Measurements from ENCODE around the gene KRTAP3-1.
"Not testable (repeated sequence)": the region's sequence is repeated elsewhere in the genome, so short reads cannot be mapped to it uniquely, and the experiment has no call there.

The KRTAP3-1 gene

DNA sequence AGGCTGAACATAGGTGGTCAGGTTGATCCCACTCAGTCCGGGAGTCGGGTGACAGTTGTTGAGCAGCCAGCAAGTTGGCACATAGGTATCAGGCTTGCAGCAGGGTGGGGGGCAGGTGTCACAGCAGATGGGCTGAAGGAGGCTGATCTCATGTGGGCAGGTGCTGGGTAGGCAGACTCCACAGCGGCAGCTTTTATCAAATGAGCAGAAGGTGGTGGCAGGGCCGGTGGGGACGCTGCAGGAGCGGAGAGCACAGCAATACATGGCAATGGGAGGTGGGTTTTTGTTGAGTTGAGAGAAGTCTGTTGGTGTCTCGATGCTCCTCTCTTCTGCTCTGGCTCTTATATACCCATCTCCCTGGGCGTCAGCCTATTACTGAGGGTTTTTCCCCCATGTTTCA, at the start of gene KRTAP3-1:
Gene KRTAP3-1 (minus strand): TSS at position 318 of the 400 bp plus-strand sequence. CDS start 54 bp downstream, at position 264.
- DNase-seq: no peak

DNA sequence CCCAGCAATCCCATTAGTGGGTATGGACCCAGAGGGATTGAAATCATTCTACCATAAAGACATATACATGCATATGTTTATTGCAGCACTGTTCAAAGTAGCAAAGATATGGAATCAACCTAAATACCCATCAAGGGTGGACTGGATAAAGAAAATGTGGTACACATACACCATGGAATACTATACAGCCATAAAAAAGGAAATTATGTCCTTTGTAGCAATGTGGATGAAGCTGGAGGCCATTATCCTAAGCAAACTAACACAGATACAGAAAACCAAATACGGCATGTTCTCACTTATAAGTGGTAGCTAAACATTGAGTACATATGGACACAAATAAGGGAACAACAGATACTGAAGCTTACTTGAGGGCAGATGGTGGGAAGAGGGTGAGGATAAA, 48.6 kb upstream of the KRTAP3-1 start:
- no peak for DNase-seq

DNA sequence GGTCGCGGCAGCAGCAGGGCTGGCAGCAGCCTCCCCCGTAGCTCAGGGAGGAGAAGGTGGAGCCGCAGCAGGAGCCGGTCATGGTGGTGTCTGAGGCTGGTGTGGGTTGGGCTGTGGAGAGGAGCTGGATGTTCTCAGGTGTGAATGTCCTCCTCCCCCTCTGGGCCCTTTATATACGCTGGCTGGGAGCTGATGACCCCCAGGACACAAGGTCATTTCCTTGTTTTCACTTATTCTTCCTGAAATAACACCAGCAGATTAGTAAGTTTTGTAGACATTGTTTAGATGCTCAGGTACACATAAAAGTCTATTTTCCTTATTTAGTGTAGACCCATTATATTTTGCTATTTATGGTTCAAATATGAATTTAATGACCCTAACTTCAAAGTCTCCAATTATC, 46.2 kb upstream of the KRTAP3-1 start, which contains the start of gene KRTAP2-2:
Gene KRTAP2-2 (minus strand): TSS at position 101 of the 400 bp plus-strand sequence. CDS start 19 bp downstream, at position 82.
- DNase-seq: not testable (repeated sequence)

DNA sequence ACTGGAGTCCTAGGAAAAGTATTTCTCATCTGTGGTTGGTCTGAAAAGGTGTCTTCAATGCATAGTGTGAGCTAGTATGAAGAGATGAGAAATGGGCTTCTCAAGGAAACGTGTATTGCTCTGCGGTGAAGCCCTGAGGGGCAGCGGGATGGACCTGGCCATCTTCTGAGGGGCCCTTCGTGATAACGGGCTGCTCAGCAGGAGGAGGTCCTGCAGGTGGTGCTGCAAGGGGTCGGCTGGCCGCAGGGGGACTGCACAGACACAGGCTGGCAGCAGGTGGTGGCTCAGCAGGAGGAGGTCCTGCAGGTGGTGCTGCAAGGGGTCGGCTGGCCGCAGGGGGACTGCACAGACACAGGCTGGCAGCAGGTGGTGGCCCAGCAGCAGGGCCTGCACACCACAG, 45.6 kb upstream of the KRTAP3-1 start:
- DNase-seq: not testable (repeated sequence)

DNA sequence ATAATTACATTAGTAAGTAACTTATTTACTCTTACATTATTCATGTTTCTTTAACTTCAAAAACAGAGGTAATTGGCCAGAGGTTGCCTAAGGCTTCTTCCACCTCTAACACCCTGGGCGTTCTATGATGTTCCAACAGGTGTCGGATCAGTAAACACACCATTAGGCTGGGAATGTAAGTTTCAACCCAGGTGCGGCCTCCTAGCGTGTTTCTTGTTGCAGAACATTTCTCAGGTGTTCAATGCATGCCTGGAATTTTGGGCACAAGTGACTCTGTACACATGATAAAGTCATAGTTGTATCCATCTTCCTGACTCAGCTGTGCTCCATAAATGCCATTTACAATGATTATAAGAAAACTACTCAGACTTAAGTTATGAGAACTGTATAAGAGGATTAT, 45.1 kb upstream of the KRTAP3-1 start:
- DNase-seq: no peak

DNA sequence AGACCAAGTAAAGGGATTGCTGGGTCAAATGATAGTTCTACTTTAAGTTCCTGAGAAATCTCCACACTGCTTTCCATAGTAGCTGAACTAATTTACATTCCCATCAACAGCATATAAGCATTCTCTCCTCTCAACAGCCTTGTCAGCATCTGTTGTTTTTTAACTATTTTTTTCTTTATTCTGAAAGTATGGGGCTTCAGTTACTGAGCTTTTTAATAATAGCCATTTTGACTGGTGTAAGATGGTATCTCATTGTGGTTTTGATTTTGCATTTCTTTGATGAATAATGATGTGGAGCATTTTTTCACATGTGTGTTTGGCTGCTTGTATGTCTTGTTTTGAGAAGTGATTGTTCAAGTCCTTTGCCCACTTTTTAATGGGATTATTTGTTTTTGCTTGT, 43.6 kb upstream of the KRTAP3-1 start:
- DNase-seq: no peak

DNA sequence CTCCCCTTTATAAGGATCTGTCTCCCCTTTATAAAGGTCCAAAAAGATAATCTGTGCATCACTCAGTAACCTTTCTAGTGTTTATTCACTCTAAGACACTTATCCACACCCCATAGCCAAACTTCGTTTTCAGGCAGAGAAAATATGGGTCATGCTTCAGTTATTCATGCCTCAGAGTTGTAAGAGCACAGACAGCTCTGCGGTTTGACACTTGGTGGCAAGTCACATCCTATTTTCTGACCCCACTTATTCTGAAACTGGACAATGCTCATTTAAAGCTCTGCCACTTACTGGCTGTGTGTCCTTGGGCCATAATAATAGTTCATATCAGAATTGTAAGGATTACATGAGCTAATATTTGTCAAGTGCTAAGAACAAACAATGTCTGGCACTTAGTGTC, 40.2 kb upstream of the KRTAP3-1 start:
- DNase-seq: no peak

DNA sequence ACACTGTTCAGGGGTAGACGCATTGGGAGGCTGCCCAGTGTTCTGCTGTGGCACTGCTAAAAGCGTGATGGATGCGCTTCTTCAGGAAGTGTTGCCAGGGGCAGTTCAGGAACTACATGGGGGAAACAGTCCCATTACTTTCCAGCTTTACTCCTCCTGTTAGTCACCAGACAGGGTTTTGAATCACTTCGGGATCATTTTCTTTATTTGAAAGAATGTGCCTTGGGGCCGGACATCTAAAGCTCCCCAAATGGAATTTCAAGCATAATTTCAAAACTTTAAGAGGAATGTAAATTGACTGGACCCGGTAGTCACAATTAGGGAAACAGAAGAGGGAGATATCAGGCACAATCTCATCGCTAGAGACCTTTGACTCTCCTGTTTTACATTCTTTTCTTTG, 39.5 kb upstream of the KRTAP3-1 start:
- no peak for DNase-seq

DNA sequence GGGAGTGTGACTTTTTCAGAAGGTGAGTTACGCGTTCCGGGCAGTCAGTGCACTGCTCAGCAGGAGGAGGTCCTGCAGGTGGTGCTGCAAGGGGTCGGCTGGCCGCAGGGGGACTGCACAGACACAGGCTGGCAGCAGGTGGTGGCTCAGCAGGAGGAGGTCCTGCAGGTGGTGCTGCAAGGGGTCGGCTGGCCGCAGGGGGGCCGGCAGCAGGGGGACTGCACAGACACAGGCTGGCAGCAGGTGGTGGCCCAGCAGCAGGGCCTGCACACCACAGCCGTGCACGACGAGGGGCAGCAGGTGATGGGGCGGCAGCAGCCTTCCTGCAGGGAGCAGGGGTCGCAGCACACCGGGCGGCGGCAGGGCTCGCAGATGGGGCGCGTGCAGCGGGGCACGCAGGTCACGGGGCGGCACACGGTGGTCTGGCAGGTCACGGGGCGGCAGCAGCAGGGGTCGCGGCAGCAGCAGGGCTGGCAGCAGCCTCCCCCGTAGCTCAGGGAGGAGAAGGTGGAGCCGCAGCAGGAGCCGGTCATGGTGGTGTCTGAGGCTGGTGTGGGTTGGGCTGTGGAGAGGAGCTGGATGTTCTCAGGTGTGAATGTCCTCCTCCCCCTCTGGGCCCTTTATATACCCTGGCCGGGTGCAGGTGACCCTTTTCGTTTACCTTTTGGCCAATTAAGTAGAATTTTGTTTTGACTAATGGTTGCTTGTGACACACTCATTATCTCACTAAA, 38.0 kb upstream of the KRTAP3-1 start, which contains the start of gene KRTAP2-1:
Gene KRTAP2-1 (minus strand): TSS at position 582 of the 731 bp plus-strand sequence. CDS start 49 bp downstream, at position 533.
- DNase-seq: not testable (repeated sequence)

DNA sequence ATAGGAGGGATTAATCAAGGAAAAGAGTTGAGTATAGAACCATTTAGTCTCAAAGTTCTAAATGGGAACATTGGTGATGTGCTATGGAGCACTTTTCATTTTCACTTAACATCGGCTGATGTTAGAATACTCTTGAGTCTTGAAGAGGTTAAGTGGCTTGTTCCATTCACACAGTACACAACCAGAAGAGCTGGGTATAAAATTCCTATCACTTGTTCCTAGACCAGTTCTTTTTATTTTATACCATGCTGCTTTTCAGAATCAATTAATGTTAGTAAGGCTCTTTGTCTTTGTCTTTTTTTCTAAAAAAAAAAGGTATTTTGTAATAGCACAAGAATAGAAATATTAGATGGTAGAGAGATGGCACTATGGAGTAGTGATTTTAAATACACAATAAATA, 34.0 kb upstream of the KRTAP3-1 start:
- DNase-seq: no peak

DNA sequence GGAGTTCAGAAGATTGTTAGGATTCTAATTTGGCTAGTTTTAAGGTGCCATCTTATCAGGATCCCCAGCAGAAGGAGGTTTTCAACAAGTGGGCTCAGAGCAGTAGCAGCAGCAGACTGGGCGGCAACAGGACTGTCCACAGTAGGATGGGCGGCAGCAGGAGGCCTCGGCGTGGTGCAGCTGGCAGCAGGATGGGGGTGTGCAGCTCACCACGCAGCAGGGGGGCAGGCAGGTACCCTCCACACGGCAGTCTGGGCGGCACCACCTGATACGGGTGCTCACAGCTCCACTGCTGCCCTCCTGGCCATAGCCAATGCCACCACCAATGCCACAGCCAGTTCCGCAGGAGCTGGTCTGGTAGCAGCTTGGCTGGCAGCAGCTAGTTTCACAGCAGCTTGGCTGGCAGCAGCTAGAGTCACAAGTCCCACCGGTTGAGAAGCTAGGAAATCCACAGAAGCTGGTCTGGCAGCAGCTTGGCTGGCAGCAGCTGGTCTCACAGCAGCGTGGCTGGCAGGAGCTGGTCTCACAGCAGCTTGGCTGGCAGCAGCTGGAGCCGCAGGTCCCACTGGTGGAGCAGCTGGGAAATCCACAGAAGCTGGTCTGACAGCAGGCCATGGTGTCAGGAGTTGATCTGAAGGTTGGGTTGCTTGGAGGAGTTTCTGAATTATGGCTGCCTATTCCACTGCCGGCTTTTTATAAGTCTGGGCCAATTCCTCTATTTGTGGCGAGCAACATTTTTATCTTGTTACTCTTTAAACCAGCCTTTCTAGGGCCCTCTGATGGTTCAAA, 32.0 kb upstream of the KRTAP3-1 start, which contains the start of gene KRTAP1-1:
Gene KRTAP1-1 (minus strand): TSS at position 668 of the 789 bp plus-strand sequence. CDS start 53 bp downstream, at position 615.
- not testable (repeated sequence) for DNase-seq

DNA sequence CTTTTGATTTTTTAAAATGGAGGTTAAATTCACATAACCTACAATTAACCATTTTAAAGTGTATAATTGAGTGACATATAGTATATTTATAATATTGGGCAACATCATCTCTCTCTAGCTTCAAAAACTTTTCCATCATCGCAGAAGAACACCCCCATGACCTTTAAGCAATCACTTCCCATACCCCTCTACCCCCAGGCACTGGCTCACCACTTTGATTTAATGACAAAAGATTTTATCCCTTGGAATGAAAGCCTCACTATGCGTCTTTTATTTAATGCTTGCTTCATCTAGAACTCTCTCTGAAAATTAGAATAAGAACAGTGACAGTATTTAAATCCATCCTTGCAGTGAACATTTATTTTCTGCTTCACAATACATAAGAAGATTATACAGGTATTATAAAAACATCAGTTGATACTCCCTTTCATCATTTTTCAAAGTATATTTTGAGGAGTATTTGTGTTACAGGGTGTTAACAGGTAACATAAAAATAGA, 29.0 kb upstream of the KRTAP3-1 start:
- DNase-seq: no peak

DNA sequence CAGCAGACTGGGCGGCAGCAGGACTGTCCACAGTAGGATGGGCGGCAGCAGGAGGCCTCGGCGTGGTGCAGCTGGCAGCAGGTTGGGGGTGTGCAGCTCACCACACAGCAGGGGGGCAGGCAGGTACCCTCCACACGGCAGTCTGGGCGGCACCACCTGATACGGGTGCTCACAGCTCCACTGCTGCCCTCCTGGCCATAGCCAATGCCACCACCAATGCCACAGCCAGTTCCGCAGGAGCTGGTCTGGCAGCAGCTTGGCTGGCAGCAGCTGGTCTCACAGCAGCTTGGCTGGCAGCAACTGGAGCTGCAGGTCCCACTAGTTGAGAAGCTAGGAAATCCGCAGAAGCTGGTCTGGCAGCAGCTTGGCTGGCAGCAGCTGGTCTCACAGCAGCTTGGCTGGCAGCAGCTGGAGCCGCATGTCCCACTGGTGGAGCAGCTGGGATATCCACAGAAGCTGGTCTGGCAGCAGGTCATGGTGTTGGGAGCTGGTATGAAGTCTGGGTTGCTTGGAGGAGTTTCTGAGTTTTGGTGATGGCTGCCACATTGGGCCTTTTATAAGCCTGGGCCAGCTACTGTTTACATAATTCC, 25.5 kb upstream of the KRTAP3-1 start, which contains the start of gene KRTAP1-3:
Gene KRTAP1-3 (minus strand): TSS at position 529 of the 590 bp plus-strand sequence. CDS start 53 bp downstream, at position 476.
- not testable (repeated sequence) for DNase-seq

DNA sequence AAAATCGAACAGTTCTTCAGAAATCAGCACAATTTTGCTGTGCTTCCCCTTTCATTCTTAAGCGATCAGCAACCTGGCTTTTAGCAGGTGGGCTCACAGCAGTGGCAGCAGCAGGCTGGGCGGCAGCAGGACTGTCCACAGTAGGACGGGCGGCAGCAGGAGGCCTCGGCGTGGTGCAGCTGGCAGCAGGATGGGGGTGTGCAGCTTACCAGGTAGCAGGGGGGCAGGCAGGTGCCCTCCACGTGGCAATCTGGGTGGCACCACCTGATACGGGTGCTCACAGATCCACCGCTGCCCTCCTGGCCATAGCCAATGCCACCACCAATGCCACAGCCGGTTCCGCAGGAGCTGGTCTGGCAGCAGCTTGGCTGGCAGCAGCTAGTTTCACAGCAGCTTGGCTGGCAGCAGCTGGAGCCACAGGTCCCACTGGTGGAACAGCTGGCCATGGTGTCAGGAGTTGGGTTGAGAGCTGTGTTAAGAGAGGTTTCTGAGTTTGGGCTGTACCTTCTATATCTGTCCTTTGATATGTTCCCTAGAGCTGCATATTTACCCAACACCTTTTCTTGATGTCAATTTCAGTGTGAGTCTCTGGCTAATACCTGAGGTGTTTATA, 20.8 kb upstream of the KRTAP3-1 start, which contains the start of gene KRTAP1-4:
Gene KRTAP1-4 (minus strand): TSS at position 563 of the 613 bp plus-strand sequence. CDS start 117 bp downstream, at position 446.
- no peak for DNase-seq

DNA sequence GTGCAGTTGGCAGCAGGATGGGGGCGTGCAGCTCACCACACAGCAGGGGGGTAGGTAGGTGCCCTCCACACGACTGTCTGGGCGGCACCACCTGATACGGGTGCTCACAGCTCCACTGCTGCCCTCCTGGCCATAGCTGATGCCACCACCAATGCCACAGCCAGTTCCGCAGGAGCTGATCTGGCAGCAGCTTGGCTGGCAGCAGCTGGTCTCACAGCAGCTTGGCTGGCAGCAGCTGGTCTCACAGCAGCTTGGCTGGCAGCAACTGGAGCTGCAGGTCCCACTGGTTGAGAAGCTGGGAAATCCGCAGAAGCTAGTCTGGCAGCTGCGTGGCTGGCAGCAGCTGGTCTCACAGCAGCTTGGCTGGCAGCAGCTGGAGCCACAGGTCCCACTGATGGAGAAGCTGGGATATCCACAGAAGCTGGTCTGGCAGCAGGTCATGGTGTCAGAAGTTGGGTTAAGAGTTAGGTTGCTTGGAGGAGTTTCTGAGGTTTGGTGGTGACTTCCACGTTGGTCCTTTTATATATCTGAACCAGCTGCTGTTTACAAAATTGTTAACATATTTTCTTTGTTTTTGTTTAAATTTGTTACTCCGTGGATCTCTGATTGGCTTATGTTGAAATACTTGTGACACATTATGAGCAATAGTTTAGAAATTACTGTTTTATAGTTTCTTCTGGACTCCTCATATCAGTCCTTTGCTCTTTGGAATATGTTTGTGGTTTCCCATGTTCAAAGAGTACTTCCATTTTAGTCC, 18.0 kb upstream of the KRTAP3-1 start, which contains the start of gene KRTAP1-5:
Gene KRTAP1-5 (minus strand): TSS at position 494 of the 757 bp plus-strand sequence. CDS start 53 bp downstream, at position 441.
- DNase-seq: no peak

DNA sequence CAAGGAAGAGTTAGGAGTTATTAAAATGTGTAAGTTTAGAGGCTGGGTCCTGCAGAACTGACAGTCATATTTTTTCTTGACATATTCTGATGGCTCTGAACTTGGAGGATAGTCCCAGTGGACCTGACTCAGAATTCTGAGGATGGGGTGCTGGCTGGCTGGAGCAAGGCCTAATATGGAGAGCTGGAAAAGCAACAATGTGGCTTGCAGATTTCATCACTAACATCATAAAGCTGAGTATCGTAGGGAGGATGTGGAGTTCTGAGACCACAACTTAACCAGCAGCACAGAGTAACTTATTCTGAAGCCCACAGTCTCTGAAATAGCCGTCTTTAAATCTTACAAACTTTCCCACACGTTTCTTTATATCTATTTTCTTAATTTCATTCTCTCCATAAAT, 15.8 kb upstream of the KRTAP3-1 start:
- DNase-seq: no peak

DNA sequence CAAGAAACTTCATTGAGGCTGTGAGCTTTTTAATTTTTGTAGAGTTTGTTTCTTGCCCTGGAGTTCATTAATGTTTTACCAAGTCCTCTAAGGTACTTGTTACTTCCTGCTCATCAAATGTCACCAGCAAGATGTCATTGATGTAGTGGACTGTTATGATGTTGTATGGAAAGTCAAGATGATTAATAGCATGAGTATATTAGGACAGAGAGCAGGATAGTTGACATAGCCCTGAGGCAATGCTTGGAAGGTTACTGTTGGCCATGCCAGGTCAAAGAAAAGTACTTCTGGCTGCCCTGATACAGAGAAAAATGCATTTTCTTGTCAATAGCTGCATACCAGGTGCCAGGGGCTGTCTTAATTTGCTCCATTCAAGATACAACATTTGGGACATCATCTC, 11.4 kb upstream of the KRTAP3-1 start:
- no peak for DNase-seq

DNA sequence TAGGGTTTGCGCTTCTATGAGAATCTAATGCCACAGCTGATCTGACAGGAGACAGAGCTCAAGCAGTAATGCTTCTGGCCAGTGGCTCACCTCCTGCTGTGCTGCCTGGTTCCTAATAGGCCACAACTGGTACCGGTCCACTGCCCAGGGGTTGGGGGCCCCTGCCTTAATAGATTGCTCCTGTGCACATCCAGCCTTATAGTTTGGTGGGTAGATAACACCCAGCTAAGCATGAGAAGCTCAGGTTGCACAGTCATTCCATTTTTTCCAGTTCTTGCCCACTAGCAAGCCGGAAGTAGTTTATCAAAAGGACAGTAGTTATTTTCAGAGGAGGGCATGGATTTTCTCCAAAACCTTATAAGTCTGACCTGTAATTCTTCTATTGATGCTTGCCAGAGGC, 10.5 kb upstream of the KRTAP3-1 start:
- DNase-seq: no peak

DNA sequence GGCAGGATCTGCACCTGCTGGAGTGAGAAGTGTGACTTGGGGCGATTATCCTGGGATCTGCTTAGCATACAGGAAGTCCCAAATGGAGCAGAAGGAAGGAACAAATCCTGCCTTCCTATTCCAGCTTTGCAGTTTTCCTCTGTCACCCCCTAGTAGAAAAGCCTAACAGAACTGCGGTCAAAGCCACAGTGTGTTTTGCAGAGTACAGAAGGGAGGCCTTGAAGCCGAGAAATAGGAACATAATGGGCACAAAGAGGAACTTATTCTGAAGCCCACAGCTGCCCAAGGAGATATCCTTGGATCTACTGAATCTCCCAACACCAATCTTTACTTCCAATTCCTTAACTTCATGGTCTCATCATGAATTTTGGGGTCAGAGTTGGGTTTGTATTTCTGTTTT, 9.6 kb upstream of the KRTAP3-1 start:
- no peak for DNase-seq

DNA sequence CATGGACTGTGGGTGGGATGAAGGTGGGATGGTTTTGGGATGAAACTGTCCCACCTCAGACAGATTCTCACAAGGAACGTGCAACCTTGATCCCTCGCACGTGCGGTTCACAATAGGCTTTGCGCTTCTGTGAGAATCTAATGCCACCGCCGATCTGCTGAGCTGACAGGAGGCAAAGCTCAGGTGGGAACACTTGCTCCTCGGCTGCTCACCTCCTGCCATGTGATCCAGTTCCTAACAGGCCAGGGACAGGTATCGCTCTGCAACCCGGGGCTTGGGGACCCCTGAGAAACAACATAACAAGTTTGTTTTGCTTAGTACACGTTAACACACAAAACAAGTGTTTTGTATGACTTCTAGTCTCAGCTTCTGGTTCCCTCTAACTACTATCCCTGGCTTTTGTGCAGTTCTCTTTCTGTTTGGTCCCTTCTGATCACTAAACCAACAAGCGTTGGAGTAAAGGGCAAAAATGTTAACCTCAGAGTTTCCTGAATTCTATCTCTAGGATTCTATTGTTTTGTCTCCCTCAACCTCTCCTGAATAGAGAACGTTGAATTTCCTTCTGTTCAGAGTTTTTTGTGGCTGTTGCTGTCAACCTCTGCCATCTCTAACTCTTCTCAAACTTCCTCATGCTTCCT, 7.8 kb upstream of the KRTAP3-1 start:
- DNase-seq: no peak

DNA sequence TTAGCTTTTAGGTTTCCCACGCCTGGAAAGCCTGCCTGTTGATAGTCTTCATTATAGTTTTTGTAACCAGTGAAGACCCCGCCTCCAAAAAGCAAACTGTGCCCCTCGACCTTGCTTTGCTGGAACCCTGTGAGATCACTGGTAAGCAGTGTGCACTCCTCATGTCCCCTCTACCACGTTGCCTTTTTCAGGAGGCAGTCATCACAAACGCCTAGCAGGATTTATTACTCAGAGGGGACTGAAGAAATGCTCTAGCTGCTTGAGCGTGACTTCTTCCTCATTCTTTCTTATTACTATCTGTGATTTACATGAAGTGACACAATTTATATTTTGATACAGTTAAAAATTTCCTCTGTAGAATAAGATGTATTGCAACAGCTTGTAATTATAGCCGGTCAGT, 6.5 kb upstream of the KRTAP3-1 start:
- DNase-seq: no peak
